ENCODE results near the gene SLIT3. TPM values are rescaled to one million over a fixed set of nuclear protein-coding genes. Genes with fewer than 3 reads are reported as not detected.

The SLIT3 gene
- total RNA-seq, 6 donors from 2014 or later: 10.8 to 57.3 (median 32.2) TPM

- H3K27ac ChIP-seq: no peak overlapping the region
- H3K36me3 ChIP-seq: no peaks in the 10 kb centered on the region
- no peaks in the 10 kb centered on the region for H3K4me1 ChIP-seq
- H3K4me3 ChIP-seq: no peak overlapping the region
- 74 to 75% methylated on average over 8 of the region's 8 CpGs for WGBS, 2 donors
- TF ChIP-seq POLR2AphosphoS5 (IDR thresholded peaks at IDR 0.05): no peak
- no peak for TF ChIP-seq EP300 (IDR thresholded peaks at IDR 0.05)
- TF ChIP-seq, protein P1, sequence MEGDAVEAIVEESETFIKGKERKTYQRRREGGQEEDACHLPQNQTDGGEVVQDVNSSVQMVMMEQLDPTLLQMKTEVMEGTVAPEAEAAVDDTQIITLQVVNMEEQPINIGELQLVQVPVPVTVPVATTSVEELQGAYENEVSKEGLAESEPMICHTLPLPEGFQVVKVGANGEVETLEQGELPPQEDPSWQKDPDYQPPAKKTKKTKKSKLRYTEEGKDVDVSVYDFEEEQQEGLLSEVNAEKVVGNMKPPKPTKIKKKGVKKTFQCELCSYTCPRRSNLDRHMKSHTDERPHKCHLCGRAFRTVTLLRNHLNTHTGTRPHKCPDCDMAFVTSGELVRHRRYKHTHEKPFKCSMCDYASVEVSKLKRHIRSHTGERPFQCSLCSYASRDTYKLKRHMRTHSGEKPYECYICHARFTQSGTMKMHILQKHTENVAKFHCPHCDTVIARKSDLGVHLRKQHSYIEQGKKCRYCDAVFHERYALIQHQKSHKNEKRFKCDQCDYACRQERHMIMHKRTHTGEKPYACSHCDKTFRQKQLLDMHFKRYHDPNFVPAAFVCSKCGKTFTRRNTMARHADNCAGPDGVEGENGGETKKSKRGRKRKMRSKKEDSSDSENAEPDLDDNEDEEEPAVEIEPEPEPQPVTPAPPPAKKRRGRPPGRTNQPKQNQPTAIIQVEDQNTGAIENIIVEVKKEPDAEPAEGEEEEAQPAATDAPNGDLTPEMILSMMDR (IDR thresholded peaks at IDR 0.05): no peak
- TF ChIP-seq POLR2A (IDR thresholded peaks at IDR 0.05): no peak
- no peak for ATAC-seq (ENCODE audit: low FRiP score in 2 of 2)
- no peaks in the 10 kb centered on the region for H3K9me3 ChIP-seq
- DNase-seq: no peak
- no peaks in the 10 kb centered on the region for H3K27me3 ChIP-seq
These were observed 246.4 kb downstream of the SLIT3 start for GRCh38 chr5:169054506-169054905.

GRCh38 chr5:169052207-169052606 is 248.7 kb downstream of the SLIT3 start:
- no peaks in the 10 kb centered on the region for H3K4me1 ChIP-seq
- TF ChIP-seq EP300 (IDR thresholded peaks at IDR 0.05): no peak
- TF ChIP-seq POLR2AphosphoS5 (IDR thresholded peaks at IDR 0.05): no peak
- no peak for TF ChIP-seq POLR2A (IDR thresholded peaks at IDR 0.05)
- TF ChIP-seq, protein P1 (IDR thresholded peaks at IDR 0.05): no peak
- no peak for DNase-seq
- ATAC-seq (ENCODE audit: low FRiP score in 2 of 2): no peak
- H3K4me3 ChIP-seq: no peak overlapping the region
- no peaks in the 10 kb centered on the region for H3K9me3 ChIP-seq
- H3K36me3 ChIP-seq: no peaks in the 10 kb centered on the region
- WGBS, 2 donors: 71 to 74% methylated on average over 3 of the region's 3 CpGs
- no peak overlapping the region for H3K27ac ChIP-seq
- H3K27me3 ChIP-seq: no peaks in the 10 kb centered on the region

DNA sequence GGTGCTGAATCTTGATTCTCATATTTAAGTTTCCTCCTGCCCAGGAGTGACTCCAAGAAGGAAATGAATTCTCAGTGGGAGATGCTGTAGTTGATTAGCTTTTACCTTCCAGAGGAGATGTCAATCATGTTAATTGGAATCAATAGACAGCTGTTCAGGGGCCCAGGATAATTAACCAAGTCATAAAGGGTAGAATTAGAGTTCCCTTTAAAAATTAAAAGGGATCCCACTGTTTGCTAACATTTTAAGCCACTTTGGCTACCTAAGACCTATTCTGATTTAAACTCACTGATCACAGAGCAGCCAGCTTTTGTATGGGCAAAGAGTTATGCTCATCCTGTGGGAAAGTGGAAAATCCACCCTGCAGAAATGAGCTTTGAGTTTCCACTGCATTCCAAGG is 249.6 kb downstream of the SLIT3 start:
- no peaks in the 10 kb centered on the region for H3K9me3 ChIP-seq
- no peak for DNase-seq
- no peaks in the 10 kb centered on the region for H3K36me3 ChIP-seq
- no peaks in the 10 kb centered on the region for H3K27me3 ChIP-seq
- TF ChIP-seq POLR2AphosphoS5 (IDR thresholded peaks at IDR 0.05) (no peak), POLR2A (IDR thresholded peaks at IDR 0.05) (no peak), EP300 (IDR thresholded peaks at IDR 0.05) (no peak)
- TF ChIP-seq, protein P1 (IDR thresholded peaks at IDR 0.05): no peak
- no peaks in the 10 kb centered on the region for H3K4me1 ChIP-seq
- no peak overlapping the region for H3K4me3 ChIP-seq
- ATAC-seq (ENCODE audit: low FRiP score in 2 of 2): no peak
- H3K27ac ChIP-seq: no peak overlapping the region

DNA sequence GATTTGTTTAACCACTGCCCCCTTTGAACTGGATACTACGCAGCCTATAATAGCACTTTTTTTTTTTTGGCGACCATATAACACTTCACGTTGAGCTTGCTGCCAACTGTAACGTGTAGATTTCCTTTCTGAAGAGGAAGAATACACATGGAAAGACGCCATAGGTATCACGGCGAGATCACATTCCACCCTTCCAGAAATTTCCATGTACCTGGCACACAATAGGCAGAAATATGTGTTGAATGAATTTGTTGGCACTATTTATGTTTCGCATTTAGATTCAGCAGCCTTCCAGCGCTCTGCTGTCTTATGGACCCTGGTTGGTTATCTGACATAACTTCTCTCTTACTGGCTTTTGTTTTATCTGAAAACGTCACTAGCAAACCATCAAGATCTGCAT is 250.3 kb downstream of the SLIT3 start:
- DNase-seq: no peak
- no peaks in the 10 kb centered on the region for H3K36me3 ChIP-seq
- H3K27me3 ChIP-seq: no peaks in the 10 kb centered on the region
- H3K27ac ChIP-seq: no peak overlapping the region
- no peak for ATAC-seq (ENCODE audit: low FRiP score in 2 of 2)
- no peak for TF ChIP-seq POLR2A (IDR thresholded peaks at IDR 0.05)
- TF ChIP-seq EP300 (IDR thresholded peaks at IDR 0.05): no peak
- no peak for TF ChIP-seq POLR2AphosphoS5 (IDR thresholded peaks at IDR 0.05)
- TF ChIP-seq, protein P1 (IDR thresholded peaks at IDR 0.05): no peak
- no peak overlapping the region for H3K4me3 ChIP-seq
- H3K9me3 ChIP-seq: no peaks in the 10 kb centered on the region
- H3K4me1 ChIP-seq: no peaks in the 10 kb centered on the region
- WGBS, 2 donors: 52 to 58% methylated on average over 10 of the region's 10 CpGs

DNA sequence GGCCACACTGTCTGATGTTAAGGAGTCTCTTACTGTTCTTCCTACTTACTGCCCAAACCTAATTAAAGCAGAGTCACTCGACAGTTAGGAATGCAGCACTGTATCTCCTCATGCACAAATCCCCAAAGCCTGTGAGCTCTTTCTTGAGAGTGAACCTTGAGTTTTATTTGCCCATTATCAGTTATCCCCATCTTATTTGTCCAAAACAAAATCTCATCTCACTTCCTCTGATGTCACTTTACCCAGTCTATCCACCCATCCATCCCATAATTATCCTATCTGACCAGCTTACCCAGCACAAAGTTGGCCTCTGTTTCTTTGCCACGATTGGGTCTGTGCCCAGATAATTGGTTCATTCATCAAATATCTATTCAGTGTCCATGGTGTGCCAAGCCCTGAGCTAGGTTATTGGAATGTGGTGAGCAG is 250.8 kb downstream of the SLIT3 start:
- no peaks in the 10 kb centered on the region for H3K4me1 ChIP-seq
- no peak for DNase-seq
- no peak for ATAC-seq (ENCODE audit: low FRiP score in 2 of 2)
- TF ChIP-seq POLR2A (IDR thresholded peaks at IDR 0.05) (no peak), POLR2AphosphoS5 (IDR thresholded peaks at IDR 0.05) (no peak), EP300 (IDR thresholded peaks at IDR 0.05) (no peak)
- TF ChIP-seq, protein P1 (IDR thresholded peaks at IDR 0.05): no peak
- H3K27me3 ChIP-seq: no peaks in the 10 kb centered on the region
- WGBS, 2 donors: 55 to 58% methylated on average over 2 of the region's 2 CpGs
- no peaks in the 10 kb centered on the region for H3K9me3 ChIP-seq
- H3K4me3 ChIP-seq: no peak overlapping the region
- H3K27ac ChIP-seq: no peak overlapping the region
- no peaks in the 10 kb centered on the region for H3K36me3 ChIP-seq
